GM12891 (cell line): ENCODE data around the gene MYO1C.

Experiments
- DNase-seq: peaks from one replicate; pipeline ENCODE4 v3.0.0; 2011; ENCODE audit warnings: low spot score; ENCODE audit not compliant: insufficient read length
- FAIRE-seq: peaks from 2 replicates; lab custom pipeline; 2011; peaks lifted over from hg19 to GRCh38; lab: Jason Lieb, UNC
- PAX5 ChIP-seq: IDR thresholded peaks from 2 replicates; pipeline ENCODE4 v1.6.1; 2011; ENCODE audit warnings: low read length, moderate library complexity, mild to moderate bottlenecking; ENCODE audit not compliant: insufficient read depth, severe bottlenecking
- POLR2A ChIP-seq: IDR thresholded peaks from 2 replicates; pipeline ENCODE4 v1.6.1; 2011; ENCODE audit warnings: low read depth, low read length, control low read depth
- POLR2AphosphoS5 ChIP-seq: IDR thresholded peaks from 2 replicates; pipeline ENCODE4 v1.6.1; 2011; ENCODE audit warnings: low read depth, low read length, control low read depth
- POU2F2 ChIP-seq: IDR thresholded peaks from 2 replicates; pipeline ENCODE4 v1.6.1; 2011; ENCODE audit warnings: low read depth, mild to moderate bottlenecking, control low read depth, low read length, moderate library complexity
- SPI1 ChIP-seq: IDR thresholded peaks from 2 replicates; pipeline ENCODE4 v1.6.1; 2011; ENCODE audit warnings: low read depth, low read length, control low read depth
- TAF1 ChIP-seq: IDR thresholded peaks from 2 replicates; pipeline ENCODE4 v1.6.1; 2011; ENCODE audit warnings: low read depth, low read length, control low read depth

MYO1C gene

DNA sequence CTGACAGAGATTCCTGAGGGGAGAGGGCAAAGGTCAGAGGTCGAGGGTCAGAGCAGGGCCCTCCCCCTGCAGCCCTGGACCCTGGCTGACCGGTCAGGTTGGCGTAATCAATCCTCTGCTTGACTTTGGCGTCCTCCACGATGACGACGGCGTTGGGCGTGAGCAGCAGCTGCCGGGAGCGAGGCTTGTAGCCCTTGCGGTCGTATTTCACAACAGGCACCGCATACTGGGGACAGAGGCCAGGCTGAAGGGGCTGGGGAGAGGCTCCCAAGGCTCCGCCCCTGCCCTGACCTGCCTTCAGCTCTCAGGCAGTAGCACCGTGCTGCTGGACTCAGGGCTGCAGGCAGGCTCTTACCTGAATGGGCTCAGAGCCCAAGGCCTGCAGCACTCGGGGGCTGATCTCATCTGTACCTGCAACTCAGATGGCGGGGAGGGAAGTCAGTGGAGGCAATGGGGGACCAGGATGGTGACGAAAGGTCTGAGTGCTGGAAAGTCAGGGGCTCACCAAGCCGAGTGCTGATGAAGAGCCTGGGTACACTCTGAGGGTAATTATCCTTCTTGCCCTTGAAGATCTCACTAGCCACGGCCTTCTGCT lies 24.5 kb downstream of the MYO1C start:
- TF ChIP-seq PAX5 (no peak), SPI1 (no peak), POLR2AphosphoS5 (no peak), POU2F2 (no peak), POLR2A (no peak), TAF1 (no peak)
- no peak for DNase-seq
- no peak for FAIRE-seq

DNA sequence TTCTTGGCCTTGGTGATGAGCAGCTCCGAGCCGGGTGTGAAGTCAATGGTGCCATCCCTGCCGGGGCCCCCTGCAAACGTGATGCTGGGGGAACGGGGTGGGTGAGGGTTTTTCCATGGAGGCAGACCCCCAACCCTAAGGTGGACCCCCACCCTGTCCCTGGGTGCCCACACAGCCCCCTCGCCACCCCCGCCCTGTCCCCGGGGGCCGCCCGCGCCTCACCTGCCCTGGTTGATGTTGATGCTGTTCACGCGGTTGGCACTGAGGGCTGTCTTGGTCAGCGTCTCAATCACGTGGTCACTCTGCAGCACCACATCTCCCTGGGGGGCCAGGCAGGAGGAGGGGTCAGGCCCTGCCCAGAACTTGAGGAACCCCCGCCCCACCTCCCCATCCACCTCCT lies 25.2 kb downstream of the MYO1C start:
- FAIRE-seq: no peak

DNA sequence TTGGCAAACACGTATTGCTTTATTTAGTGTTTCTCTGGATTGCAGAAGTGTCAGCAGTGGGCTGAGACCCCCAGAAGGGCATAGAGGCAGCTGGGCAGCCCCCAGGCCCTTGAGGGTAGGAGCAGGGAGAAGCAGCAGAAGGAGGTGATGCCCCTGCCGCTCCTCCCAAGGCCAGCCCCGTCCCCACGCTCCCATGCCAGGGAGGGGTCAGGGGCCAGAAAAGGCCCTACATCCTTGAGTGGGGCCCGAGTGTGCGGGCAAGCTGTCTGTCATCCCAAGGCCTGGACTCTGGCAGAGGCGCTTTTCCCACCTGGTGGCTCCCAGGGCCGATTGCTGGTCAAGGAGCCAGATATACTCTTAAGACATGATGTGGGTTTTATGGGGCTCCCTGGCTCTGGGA lies 28.3 kb downstream of the MYO1C start:
- no peak for TF ChIP-seq PAX5
- no peak for TF ChIP-seq SPI1
- no peak for TF ChIP-seq POLR2A
- TF ChIP-seq POLR2AphosphoS5: no peak
- no peak for TF ChIP-seq TAF1
- no peak for TF ChIP-seq POU2F2
- DNase-seq (no peak), FAIRE-seq (no peak)

More for the DNA sequence above, 25.2 kb downstream of the MYO1C start:
- DNase-seq: no peak
- TF ChIP-seq POU2F2 (no peak), POLR2AphosphoS5 (no peak), SPI1 (no peak), TAF1 (no peak)

DNA sequence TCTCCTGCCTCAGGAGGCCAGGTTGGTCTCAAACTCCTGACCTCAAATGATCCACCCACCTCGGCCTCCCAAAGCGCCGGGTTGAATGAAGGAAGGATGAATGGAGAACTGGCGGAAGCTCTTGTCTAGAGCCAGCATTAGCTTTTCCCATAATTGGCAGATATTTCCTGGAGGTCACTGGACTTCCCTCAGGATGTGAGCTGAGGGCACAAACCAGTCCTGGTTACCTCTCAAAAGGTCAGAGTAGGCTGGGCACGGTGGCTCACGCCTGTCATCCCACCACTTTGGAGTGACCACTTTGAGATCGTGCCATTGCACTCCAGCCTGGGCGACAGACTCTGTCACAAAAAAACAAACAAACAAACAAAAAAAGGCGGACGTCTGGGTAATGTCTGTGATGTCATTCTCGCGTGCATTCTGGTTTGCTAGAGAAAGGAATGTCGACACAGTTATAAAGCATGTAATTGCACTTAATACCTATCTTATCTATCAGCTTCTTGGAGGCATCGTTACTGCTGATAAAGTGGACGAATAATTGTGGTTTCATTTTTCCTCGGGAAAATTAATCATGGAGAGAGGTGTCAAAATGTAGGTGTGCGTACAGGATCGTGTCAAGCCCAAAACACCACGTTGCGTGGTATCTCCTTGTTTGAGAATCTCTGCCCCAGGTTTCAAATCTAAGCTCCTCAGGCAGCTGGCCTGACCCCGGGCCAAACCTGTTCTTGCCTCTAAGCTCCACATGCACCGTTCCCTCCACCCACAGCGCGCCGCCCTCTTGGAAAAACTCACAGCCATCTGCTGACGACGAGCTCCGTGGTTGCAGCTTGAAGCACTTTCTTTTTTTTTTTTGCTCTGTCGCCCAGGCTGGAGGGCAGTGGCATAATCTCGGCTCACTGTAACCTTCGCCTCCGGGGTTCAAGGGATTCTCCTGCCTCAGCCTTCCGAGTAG lies 30.0 kb downstream of the MYO1C start:
- DNase-seq (no peak), FAIRE-seq (peak; percentile 74)
- TF ChIP-seq POLR2AphosphoS5: no peak

DNA sequence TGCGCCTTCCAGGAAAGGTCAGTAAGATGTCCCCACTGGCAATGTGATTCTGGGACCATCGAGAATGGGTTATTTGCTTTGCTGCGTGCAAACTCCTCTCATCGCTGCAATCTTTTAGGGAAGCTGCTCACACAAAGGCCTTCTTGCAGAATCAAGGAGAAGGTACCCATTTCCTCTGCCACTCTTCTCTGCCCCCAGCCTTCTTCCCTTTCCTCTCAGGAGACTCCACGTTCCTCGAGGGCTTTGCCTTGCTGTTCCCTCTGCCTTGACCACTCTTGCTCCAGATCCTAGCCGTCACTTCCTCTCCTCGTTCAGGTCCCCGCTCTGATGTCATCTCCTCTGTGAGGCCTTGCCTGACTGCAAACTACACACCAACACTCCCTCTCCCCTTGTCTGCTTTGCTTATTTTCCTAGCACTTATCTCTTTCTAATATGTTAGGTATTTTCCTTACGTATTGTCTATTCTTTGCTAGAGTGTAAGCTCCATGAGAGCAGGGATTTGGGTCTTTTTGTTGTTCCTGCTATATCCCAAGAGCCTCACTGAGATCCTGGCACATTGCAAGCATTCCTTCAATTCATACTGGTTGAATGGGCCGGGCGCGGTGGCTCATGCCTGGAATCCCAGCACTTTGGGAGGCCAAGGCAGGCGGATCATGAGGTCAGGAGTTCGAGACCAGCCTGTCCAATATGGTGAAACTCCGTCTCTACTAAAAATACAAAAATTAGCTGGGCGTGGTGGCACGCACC lies 31.1 kb downstream of the MYO1C start:
- TF ChIP-seq POLR2A (no peak), SPI1 (no peak), POLR2AphosphoS5 (no peak), PAX5 (no peak), POU2F2 (no peak), TAF1 (no peak)
- DNase-seq (no peak), FAIRE-seq (peak; percentile 69)

DNA sequence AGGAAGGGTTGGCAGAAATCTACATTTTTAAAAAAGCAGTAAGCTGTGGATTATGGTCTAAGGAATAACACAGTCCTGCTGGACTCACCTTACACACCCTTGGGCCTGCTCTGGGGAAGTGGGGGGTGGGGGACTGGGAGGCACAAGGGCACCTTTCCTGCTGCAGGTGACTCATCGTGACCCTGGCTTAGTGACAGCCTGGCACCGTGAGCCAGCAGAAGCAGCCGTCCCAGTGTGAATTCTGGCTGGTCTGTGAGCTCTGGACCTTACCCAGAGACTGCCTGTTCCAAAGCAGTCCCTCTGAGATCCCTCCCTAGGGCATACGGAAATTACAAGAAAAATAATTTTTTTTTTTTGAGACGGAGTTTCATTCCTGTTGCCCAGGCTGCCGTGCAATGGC lies 32.3 kb downstream of the MYO1C start:
- TF ChIP-seq POLR2AphosphoS5 (no peak), TAF1 (no peak), POU2F2 (no peak), SPI1 (no peak), PAX5 (no peak)
- DNase-seq (no peak), FAIRE-seq (peak; percentile 9)

DNA sequence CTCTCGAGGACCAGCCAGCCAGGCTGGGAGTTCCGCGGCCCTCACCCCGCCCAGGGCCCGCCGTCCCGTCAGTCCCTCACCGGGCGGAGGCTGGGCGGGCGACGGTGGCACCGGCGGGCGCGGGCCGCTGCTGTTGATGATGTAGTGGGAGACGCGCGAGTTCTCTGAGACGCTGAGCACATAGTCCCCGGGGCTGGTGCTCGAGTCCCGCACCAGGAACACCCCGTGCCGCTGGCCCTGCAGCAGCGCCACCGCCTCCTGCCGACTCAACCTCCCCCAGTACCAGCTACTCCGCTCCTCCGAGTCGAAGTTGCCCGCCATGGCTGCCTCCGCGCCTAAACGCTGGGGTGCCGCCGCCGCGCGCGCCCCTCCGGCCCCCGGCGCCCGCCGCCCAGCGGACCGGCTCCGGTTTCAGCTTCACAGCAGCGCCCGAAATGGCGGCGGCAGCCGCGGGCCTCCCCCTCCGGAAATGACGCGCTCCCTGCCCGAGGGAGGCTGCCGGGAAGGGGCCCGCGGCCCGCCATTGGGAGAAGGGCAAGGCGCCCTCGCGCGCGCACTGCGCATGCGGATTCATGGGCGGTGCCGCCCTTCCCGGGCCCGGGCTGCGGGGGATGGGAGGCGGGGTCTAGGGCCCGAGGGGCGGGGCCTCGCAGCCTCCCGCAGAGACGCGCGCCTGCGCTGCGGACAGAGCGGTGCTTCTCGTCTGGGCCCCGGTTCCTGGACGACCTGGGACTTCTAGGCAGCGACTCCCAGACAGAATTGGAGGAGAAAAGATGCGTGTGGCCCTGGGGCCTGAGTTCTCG lies 36.5 kb downstream of the MYO1C start, which contains the start of gene CRK:
TSS of gene CRK (minus strand) at position 436 of the 803 bp plus-strand sequence. CDS start at position 321, 115 bp downstream.
- DNase-seq (peak; percentile 99), FAIRE-seq (peak; percentile 97)
- TF ChIP-seq SPI1 (no peak), PAX5 (no peak), TAF1 (peak; percentile 73), POU2F2 (peak; percentile 59; the same call in 1 of the 2 replicates), POLR2A (peak; percentile 73), POLR2AphosphoS5 (peak; percentile 76)

DNA sequence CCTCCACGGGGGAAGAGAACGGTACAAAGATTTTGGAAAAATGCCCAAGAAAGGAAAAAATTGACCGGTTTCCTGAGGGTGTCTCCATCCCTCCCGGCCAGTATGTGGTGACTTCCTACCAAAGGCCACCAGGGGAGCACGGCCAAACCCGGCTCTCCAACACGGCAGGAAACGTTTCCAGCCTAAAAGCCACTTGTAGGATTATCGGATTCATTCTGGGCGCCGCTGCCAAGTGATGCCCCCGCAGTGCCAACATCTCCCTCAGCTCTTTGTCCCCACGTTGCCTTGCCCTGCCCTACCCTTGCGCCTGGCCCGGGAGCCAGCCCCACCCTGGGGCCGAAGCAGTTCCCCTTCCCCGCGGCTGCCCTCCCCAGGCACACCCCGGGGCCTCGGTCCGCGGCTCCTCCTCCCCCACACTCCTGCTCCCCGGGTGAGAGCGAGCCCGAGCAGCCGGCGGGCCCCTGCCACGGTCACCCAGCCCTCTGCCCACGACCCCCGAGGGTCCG lies 37.1 kb downstream of the MYO1C start:
- TF ChIP-seq POLR2AphosphoS5 (0 out of 2 replicates have a peak, but pooled peaks have one; percentile 14), POLR2A (no peak), SPI1 (peak; percentile 40; the same call in 1 of the 2 replicates), POU2F2 (no peak), TAF1 (no peak), PAX5 (no peak)
- FAIRE-seq (peak; percentile 82), DNase-seq (no peak)
